GM12872 (cell line): ENCODE results near the gene MAN2B2.

ENCODE experiments used
- TF ChIP-seq, protein P1 (sequence below): IDR thresholded peaks from 3 replicates; pipeline ENCODE4 v1.5.1; 2011; ENCODE audit warnings: low read depth, mild to moderate bottlenecking, low read length, moderate library complexity; ENCODE audit not compliant: insufficient read depth

MAN2B2 gene

DNA sequence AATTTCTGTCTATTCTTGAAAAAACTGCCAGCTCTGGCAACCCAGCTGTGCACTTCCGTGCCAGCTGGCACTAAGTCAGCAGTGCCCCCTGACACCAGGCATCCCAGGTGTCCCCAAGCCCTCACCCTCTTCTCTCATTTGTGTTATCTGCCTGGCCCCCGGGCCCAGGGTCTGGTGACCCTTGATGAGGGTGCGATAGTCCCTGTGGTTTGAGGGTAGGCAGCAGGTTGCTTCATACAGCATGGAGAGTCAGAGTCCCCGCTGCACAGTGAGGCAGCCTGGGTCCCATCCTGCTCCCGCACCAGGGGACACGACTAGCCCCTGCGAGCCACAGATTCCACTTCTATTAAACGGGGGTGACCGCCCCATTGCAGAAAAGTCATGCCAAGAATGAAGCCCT lies 1.9 kb downstream of the MAN2B2 start:
- TF ChIP-seq, protein P1, sequence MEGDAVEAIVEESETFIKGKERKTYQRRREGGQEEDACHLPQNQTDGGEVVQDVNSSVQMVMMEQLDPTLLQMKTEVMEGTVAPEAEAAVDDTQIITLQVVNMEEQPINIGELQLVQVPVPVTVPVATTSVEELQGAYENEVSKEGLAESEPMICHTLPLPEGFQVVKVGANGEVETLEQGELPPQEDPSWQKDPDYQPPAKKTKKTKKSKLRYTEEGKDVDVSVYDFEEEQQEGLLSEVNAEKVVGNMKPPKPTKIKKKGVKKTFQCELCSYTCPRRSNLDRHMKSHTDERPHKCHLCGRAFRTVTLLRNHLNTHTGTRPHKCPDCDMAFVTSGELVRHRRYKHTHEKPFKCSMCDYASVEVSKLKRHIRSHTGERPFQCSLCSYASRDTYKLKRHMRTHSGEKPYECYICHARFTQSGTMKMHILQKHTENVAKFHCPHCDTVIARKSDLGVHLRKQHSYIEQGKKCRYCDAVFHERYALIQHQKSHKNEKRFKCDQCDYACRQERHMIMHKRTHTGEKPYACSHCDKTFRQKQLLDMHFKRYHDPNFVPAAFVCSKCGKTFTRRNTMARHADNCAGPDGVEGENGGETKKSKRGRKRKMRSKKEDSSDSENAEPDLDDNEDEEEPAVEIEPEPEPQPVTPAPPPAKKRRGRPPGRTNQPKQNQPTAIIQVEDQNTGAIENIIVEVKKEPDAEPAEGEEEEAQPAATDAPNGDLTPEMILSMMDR = no peak

DNA sequence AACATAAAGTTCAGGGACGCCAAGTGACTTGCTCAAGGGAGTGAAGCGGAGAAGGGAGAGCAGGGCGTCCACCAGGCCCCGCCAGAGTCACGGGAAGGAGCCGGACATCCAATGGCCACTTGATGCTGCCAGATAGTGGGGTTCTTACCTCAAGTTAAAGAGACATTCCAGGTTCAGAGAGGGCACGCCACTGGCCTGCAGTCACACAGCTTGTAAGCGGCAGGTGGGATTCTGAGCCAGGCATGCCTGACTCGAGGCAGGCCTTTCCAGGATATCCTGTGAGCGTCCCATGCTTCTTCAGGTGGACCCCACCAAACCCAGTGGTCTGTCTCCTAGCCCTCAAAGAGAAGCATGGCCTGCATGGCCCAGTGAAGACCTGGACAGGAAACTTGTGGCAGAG lies 2.4 kb downstream of the MAN2B2 start:
- TF ChIP-seq, protein P1 = no peak

DNA sequence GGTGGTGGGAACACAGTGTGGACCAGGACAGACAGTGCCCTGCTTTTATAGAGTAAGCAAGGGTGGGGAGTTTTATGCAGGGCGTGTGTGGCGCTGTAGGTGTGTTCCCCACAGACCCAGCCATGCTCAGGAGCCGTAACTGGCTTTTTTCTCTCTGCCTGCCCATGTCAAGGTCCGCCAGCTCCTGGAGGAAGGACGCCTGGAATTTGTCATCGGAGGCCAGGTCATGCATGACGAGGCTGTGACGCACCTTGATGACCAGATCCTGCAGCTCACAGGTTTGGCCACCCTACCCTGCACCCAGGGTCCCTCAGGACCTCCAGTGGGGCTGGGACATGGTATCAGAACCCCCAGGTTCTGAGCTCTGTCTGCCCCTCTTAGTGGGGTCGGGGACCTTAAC lies 3.2 kb downstream of the MAN2B2 start:
- TF ChIP-seq, protein P1 = no peak

DNA sequence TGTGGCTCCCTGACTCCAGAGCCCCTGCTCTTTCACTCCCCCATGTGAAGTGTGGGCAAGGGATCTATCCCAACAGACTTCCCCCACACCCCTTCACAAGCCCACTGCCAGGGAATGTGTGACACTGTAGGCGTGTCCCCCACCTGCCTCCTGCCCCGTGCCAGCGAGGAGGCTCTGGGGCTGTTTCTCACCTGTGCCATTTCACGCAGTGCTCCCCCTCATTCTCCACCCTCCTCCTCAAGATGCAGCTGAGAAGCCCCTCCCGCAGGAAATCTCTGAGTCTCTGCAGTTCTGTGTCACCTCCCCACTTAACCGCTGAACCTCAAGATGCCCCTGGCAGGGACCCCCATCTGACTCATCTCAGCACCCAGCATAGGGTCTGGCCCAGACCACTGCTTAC lies 5.4 kb downstream of the MAN2B2 start:
- TF ChIP-seq, protein P1 = no peak

GRCh38 chr4:6581566-6582121 lies 6.7 kb downstream of the MAN2B2 start:
- TF ChIP-seq, protein P1 = no peak

DNA sequence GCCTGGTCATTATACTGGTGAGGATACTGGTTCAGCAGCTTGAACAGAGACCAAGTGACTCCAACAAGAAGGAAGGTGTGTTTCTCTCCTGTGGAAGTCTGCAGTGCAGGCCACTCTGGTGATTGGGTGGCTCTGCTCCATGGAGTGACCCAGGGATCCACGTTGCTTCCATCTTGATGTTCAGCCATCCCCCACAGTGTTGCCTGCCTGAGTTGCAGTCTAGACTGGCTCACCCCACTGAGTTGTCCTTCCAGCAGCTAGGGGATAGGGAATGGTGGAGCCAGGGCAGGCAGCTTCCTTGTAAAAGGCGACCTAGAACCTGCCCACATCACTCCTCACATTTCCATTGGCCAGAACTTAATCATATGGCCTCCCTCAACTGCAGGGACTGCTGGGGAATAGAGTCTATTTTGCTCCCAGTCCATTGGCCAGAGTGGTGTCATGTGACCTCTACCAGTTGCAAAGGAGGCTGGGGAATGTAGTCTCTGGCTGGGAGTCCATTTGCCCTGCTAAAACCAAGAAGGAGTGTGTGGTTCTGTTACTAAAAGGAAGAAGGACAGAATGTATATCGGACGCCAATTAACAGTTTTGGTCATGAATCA lies 8.0 kb downstream of the MAN2B2 start:
- TF ChIP-seq, protein P1 = no peak

GRCh38 chr4:6584865-6585264 lies 9.9 kb downstream of the MAN2B2 start:
- TF ChIP-seq, protein P1 = no peak
